Measurements from ENCODE around the gene UNC119.

Gene UNC119

DNA sequence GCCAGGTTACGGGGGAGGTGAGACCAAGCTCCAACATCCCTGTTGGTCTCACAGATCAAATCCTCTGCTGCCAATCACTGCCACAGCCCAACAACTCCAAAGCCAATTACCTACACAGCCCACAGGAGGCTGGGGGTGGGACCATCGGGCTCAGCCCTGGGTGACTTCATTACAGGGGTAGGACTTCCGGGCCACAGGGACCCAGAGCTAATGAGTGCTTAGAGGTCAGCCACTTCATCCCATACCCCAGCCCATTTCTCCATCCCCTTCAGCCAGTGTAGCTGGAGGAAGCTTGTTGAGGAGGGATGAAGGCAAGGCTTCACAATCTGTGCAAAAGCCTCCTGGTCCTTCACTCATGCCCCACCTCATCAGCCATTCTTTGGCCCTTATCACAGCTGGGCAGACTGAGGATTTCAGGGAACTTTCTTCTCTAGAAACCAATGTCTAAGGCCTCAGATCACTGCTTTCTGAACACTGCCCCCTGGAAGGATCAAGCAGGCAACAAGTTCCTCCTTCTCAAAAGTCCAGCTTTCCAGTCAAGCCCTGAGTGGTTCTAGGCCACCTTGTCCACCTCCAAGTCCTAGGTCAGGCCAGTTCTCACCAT, 40.5 kb downstream of the UNC119 start:
- Histone ChIP-seq H4K8ac (ENCODE audit: low read depth, low read length) (no peak overlapping the region), H3K27ac (replicated peaks; ENCODE audit: low read length) (no peak overlapping the region), H2AK5ac (ENCODE audit: low read depth, low read length) (no peak overlapping the region), H3K27me3 (ENCODE audit: control insufficient read depth in 3 of 3, insufficient read depth in 3 of 3, low read depth in 1 of 3, low read length in 3 of 3) (peaks cover 0 to 60% (median 2%) of the 10 kb centered on the region in 3 experiments), H2BK5ac (ENCODE audit: low read length) (no peak overlapping the region), H3K14ac (ENCODE audit: low read length) (no peak overlapping the region), H2AFZ (ENCODE audit: low read length) (no peak overlapping the region), H3K9ac (ENCODE audit: low read depth, low read length, poor library complexity) (no peak overlapping the region), H3K79me1 (ENCODE audit: low read depth, low read length) (peaks cover 3% of the 10 kb centered on the region), H3K9me3 (replicated peaks in 1 of 2; ENCODE audit: control insufficient read depth in 2 of 2, insufficient read depth in 1 of 2, low read depth in 1 of 2, low read length in 2 of 2) (peaks cover 0 to 6% of the 10 kb centered on the region in 2 donors), H3K4me2 (ENCODE audit: insufficient read depth, low read length, poor library complexity, severe bottlenecking) (no peak overlapping the region), H4K91ac (ENCODE audit: low read depth, low read length, poor library complexity) (no peak overlapping the region), H3K18ac (ENCODE audit: low read length) (no peak overlapping the region), H2BK15ac (ENCODE audit: low read length) (no peak overlapping the region), H3K4me3 (ENCODE audit: low read length in 2 of 2) (no peak overlapping the region), H3K4ac (ENCODE audit: low read length) (no peak overlapping the region), H2BK12ac (ENCODE audit: low read length) (no peak overlapping the region), H3K23ac (ENCODE audit: low read depth, low read length, poor library complexity) (no peak overlapping the region), H2BK120ac (ENCODE audit: low read depth, low read length) (no peak overlapping the region), H3K36me3 (replicated peaks in 1 of 2; ENCODE audit: control insufficient read depth in 2 of 2, insufficient read depth in 2 of 2, low read length in 2 of 2) (no peaks in the 10 kb centered on the region), H3K4me1 (ENCODE audit: control insufficient read depth in 2 of 2, insufficient read depth in 1 of 2, low read depth in 1 of 2, low read length in 2 of 2) (peaks cover 0 to 7% of the 10 kb centered on the region in 2 donors)
- DNase-seq (ENCODE audit: low spot score) = no peak
- WGBS, 2 donors (ENCODE audit: extremely low coverage in 2 of 2, insufficient read length in 2 of 2, insufficient replicate concordance in 1 of 2) = no CpG with 5 or more reads among the region's 3 CpGs

DNA sequence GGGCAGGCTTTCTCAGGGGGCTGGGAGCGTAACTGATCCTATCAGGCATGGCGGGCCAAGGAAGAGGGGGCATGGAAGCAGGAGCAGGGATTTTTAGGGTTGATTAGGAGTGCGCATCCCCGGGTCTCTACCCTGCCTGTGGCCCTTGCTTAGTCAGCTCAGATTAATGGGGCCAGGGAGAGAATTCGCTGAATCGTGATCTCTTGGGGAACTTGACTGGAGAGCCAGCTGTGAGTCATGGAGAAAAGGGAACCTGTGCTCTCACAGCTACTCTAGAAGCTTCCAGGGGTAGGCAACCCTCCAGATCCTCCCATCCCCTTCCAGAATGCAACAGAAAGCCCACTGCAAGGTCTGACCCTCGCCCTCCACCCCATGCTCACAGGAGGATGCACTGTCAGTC, 42.6 kb downstream of the UNC119 start:
- H4K91ac ChIP-seq (ENCODE audit: low read depth, low read length, poor library complexity) = no peak overlapping the region
- no peak overlapping the region for H3K4me3 ChIP-seq (ENCODE audit: low read length in 2 of 2)
- no peaks in the 10 kb centered on the region for H3K36me3 ChIP-seq (replicated peaks in 1 of 2; ENCODE audit: control insufficient read depth in 2 of 2, insufficient read depth in 2 of 2, low read length in 2 of 2)
- peaks cover 0 to 7% of the 10 kb centered on the region in 2 donors for H3K4me1 ChIP-seq (ENCODE audit: control insufficient read depth in 2 of 2, insufficient read depth in 1 of 2, low read depth in 1 of 2, low read length in 2 of 2)
- H2BK12ac ChIP-seq (ENCODE audit: low read length) = no peak overlapping the region
- H2BK5ac ChIP-seq (ENCODE audit: low read length) = no peak overlapping the region
- peaks cover 3% of the 10 kb centered on the region for H3K79me1 ChIP-seq (ENCODE audit: low read depth, low read length)
- H2AK5ac ChIP-seq (ENCODE audit: low read depth, low read length) = no peak overlapping the region
- DNase-seq (ENCODE audit: low spot score) = no peak
- H3K27me3 ChIP-seq (ENCODE audit: control insufficient read depth in 3 of 3, insufficient read depth in 3 of 3, low read depth in 1 of 3, low read length in 3 of 3) = peaks cover 0 to 78% (median 2%) of the 10 kb centered on the region in 3 experiments
- H2BK15ac ChIP-seq (ENCODE audit: low read length) = no peak overlapping the region
- H2BK120ac ChIP-seq (ENCODE audit: low read depth, low read length) = no peak overlapping the region
- no peak overlapping the region for H3K23ac ChIP-seq (ENCODE audit: low read depth, low read length, poor library complexity)
- H3K9ac ChIP-seq (ENCODE audit: low read depth, low read length, poor library complexity) = no peak overlapping the region
- H3K9me3 ChIP-seq (replicated peaks in 1 of 2; ENCODE audit: control insufficient read depth in 2 of 2, insufficient read depth in 1 of 2, low read depth in 1 of 2, low read length in 2 of 2) = no peaks in the 10 kb centered on the region
- no peak overlapping the region for H3K14ac ChIP-seq (ENCODE audit: low read length)
- H3K18ac ChIP-seq (ENCODE audit: low read length) = peak overlapping the region; percentile 22
- H3K27ac ChIP-seq (replicated peaks; ENCODE audit: low read length) = no peak overlapping the region
- H2AFZ ChIP-seq (ENCODE audit: low read length) = no peak overlapping the region
- no CpG with 5 or more reads among the region's 7 CpGs for WGBS, 2 donors (ENCODE audit: extremely low coverage in 2 of 2, insufficient read length in 2 of 2, insufficient replicate concordance in 1 of 2)
- H4K8ac ChIP-seq (ENCODE audit: low read depth, low read length) = no peak overlapping the region
- H3K4me2 ChIP-seq (ENCODE audit: insufficient read depth, low read length, poor library complexity, severe bottlenecking) = no peak overlapping the region
- no peak overlapping the region for H3K4ac ChIP-seq (ENCODE audit: low read length)

- Histone ChIP-seq H3K9ac (ENCODE audit: low read depth, low read length, poor library complexity) (no peak overlapping the region), H3K4me3 (ENCODE audit: low read length in 2 of 2) (no peak overlapping the region), H4K8ac (ENCODE audit: low read depth, low read length) (no peak overlapping the region), H2BK5ac (ENCODE audit: low read length) (peak overlapping the region; percentile 43), H2BK15ac (ENCODE audit: low read length) (peak overlapping the region; percentile 76), H3K18ac (ENCODE audit: low read length) (peak overlapping the region; percentile 65), H3K14ac (ENCODE audit: low read length) (no peak overlapping the region), H4K91ac (ENCODE audit: low read depth, low read length, poor library complexity) (no peak overlapping the region), H3K9me3 (replicated peaks in 1 of 2; ENCODE audit: control insufficient read depth in 2 of 2, insufficient read depth in 1 of 2, low read depth in 1 of 2, low read length in 2 of 2) (no peaks in the 10 kb centered on the region), H3K4ac (ENCODE audit: low read length) (no peak overlapping the region), H3K23ac (ENCODE audit: low read depth, low read length, poor library complexity) (no peak overlapping the region), H2AFZ (ENCODE audit: low read length) (no peak overlapping the region), H2BK12ac (ENCODE audit: low read length) (no peak overlapping the region), H3K4me1 (ENCODE audit: control insufficient read depth in 2 of 2, insufficient read depth in 1 of 2, low read depth in 1 of 2, low read length in 2 of 2) (peaks cover 0 to 7% of the 10 kb centered on the region in 2 donors), H3K36me3 (replicated peaks in 1 of 2; ENCODE audit: control insufficient read depth in 2 of 2, insufficient read depth in 2 of 2, low read length in 2 of 2) (no peaks in the 10 kb centered on the region), H3K79me1 (ENCODE audit: low read depth, low read length) (peaks cover 3% of the 10 kb centered on the region), H3K27ac (replicated peaks; ENCODE audit: low read length) (no peak overlapping the region), H3K27me3 (ENCODE audit: control insufficient read depth in 3 of 3, insufficient read depth in 3 of 3, low read depth in 1 of 3, low read length in 3 of 3) (peaks cover 0 to 69% (median 2%) of the 10 kb centered on the region in 3 experiments), H2BK120ac (ENCODE audit: low read depth, low read length) (no peak overlapping the region), H2AK5ac (ENCODE audit: low read depth, low read length) (peak overlapping the region; percentile 76), H3K4me2 (ENCODE audit: insufficient read depth, low read length, poor library complexity, severe bottlenecking) (no peak overlapping the region)
- no peak for DNase-seq (ENCODE audit: low spot score)
- no CpG with 5 or more reads among the region's 11 CpGs for WGBS, 2 donors (ENCODE audit: extremely low coverage in 2 of 2, insufficient read length in 2 of 2, insufficient replicate concordance in 1 of 2)
Observed at GRCh38 chr17:28508211-28508724, 44.2 kb downstream of the UNC119 start.

- Histone ChIP-seq H4K8ac (ENCODE audit: low read depth, low read length) (no peak overlapping the region), H2BK120ac (ENCODE audit: low read depth, low read length) (peak overlapping the region; percentile 67), H2AFZ (ENCODE audit: low read length) (no peak overlapping the region), H3K36me3 (replicated peaks in 1 of 2; ENCODE audit: control insufficient read depth in 2 of 2, insufficient read depth in 2 of 2, low read length in 2 of 2) (no peaks in the 10 kb centered on the region), H3K23ac (ENCODE audit: low read depth, low read length, poor library complexity) (peak overlapping the region; percentile 62), H3K4ac (ENCODE audit: low read length) (no peak overlapping the region), H4K91ac (ENCODE audit: low read depth, low read length, poor library complexity) (no peak overlapping the region), H3K4me2 (ENCODE audit: insufficient read depth, low read length, poor library complexity, severe bottlenecking) (peak overlapping the region; percentile 31), H3K14ac (ENCODE audit: low read length) (no peak overlapping the region), H3K9ac (ENCODE audit: low read depth, low read length, poor library complexity) (no peak overlapping the region), H2BK15ac (ENCODE audit: low read length) (peak overlapping the region; percentile 76), H3K4me3 (ENCODE audit: low read length in 2 of 2) (no peak overlapping the region), H3K9me3 (replicated peaks in 1 of 2; ENCODE audit: control insufficient read depth in 2 of 2, insufficient read depth in 1 of 2, low read depth in 1 of 2, low read length in 2 of 2) (no peaks in the 10 kb centered on the region), H3K4me1 (ENCODE audit: control insufficient read depth in 2 of 2, insufficient read depth in 1 of 2, low read depth in 1 of 2, low read length in 2 of 2) (peaks cover 0 to 7% of the 10 kb centered on the region in 2 donors), H3K27me3 (ENCODE audit: control insufficient read depth in 3 of 3, insufficient read depth in 3 of 3, low read depth in 1 of 3, low read length in 3 of 3) (peaks cover 0 to 65% (median 2%) of the 10 kb centered on the region in 3 experiments), H2BK5ac (ENCODE audit: low read length) (peak overlapping the region; percentile 43), H3K79me1 (ENCODE audit: low read depth, low read length) (peaks cover 3% of the 10 kb centered on the region), H3K18ac (ENCODE audit: low read length) (peak overlapping the region; percentile 84), H3K27ac (replicated peaks; ENCODE audit: low read length) (no peak overlapping the region), H2AK5ac (ENCODE audit: low read depth, low read length) (peak overlapping the region; percentile 40), H2BK12ac (ENCODE audit: low read length) (no peak overlapping the region)
- DNase-seq (ENCODE audit: low spot score) = no peak
- WGBS, 2 donors (ENCODE audit: extremely low coverage in 2 of 2, insufficient read length in 2 of 2, insufficient replicate concordance in 1 of 2) = no CpG with 5 or more reads among the region's 24 CpGs
Observed at GRCh38 chr17:28507567-28508203, 44.7 kb downstream of the UNC119 start.
